GM12892 (cell line): ENCODE measurements around the gene RSPH9.

Experiments used
- DNase-seq: peaks from one replicate; pipeline ENCODE4 v3.0.0; 2011; ENCODE audit not compliant: insufficient read length
- FAIRE-seq: peaks from 2 replicates; lab custom pipeline; 2011; peaks lifted over from hg19 to GRCh38; lab: Jason Lieb, UNC
- POLR2A ChIP-seq: IDR thresholded peaks from 2 replicates; pipeline ENCODE4 v1.6.1; 2011; ENCODE audit warnings: low read depth, low read length, control low read depth
- POLR2AphosphoS5 ChIP-seq: IDR thresholded peaks from 2 replicates; pipeline ENCODE4 v1.6.1; 2011; ENCODE audit warnings: low read depth, low read length, control low read depth
- TAF1 ChIP-seq: IDR thresholded peaks from 2 replicates; pipeline ENCODE4 v1.6.1; 2011; ENCODE audit warnings: low read depth, mild to moderate bottlenecking, control low read depth, low read length, borderline replicate concordance

Gene RSPH9

GRCh38 chr6:43665376-43665775 is 20.5 kb downstream of the RSPH9 start:
- TF ChIP-seq POLR2AphosphoS5 (no peak), POLR2A (no peak), TAF1 (no peak)
- FAIRE-seq (no peak), DNase-seq (no peak)

- no peak for TF ChIP-seq POLR2AphosphoS5
- no peak for TF ChIP-seq TAF1
- TF ChIP-seq POLR2A = no peak
- no peak for FAIRE-seq
These were observed 21.5 kb downstream of the RSPH9 start for GRCh38 chr6:43666196-43666920.

DNA sequence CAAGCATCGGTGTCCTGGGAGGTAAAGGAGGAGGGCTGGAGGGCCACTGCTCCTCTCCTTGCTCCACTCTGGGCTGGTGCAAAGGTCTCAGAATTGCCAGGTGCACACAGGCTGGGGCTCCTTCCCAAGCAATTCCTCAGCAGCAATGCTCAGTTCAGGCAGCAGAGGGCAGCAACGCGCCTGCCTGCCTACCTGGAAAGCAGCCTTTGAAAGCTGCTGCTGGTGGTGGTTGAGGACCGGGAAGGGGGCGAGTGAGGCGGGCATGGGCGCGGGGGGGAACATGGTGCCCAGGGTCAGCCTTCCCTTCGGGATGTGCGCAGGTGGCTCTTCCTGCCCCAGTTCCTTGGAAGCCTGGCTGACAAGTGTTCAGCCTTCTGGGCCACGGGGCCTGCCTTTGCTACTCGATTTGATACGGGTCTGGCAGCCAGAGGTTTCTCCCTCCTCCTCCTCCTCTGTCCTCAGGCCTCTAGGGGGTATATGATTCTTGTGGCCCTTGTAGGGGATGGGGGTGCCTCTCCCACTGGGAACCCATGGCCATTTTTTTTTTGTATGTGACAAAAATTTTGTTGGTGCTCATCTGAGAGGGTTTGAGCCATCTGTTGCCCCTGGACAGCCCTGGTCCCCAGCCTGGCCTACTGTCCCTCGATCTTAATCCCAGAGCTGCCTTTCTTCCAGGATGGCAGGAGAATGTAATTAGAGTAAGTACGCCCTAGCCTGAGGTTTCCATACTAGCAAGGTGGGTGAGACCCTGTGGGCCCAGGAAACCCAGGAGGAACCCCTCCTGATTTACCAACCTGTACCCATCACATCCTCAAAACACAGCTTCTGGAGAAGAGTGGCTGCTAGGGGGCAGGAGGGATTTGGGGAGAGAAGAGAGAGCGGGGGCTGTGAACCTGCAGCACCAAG is 22.7 kb downstream of the RSPH9 start:
- DNase-seq = peak; percentile 74
- TF ChIP-seq TAF1 = no peak
- TF ChIP-seq POLR2A = 0 out of 2 replicates have a peak, but pooled peaks have one; percentile 42
- peak; percentile 55; the same call in 1 of the 2 replicates for TF ChIP-seq POLR2AphosphoS5
- peak; percentile 96 for FAIRE-seq

More at GRCh38 chr6:43666196-43666920, 21.5 kb downstream of the RSPH9 start:
- no peak for DNase-seq

DNA sequence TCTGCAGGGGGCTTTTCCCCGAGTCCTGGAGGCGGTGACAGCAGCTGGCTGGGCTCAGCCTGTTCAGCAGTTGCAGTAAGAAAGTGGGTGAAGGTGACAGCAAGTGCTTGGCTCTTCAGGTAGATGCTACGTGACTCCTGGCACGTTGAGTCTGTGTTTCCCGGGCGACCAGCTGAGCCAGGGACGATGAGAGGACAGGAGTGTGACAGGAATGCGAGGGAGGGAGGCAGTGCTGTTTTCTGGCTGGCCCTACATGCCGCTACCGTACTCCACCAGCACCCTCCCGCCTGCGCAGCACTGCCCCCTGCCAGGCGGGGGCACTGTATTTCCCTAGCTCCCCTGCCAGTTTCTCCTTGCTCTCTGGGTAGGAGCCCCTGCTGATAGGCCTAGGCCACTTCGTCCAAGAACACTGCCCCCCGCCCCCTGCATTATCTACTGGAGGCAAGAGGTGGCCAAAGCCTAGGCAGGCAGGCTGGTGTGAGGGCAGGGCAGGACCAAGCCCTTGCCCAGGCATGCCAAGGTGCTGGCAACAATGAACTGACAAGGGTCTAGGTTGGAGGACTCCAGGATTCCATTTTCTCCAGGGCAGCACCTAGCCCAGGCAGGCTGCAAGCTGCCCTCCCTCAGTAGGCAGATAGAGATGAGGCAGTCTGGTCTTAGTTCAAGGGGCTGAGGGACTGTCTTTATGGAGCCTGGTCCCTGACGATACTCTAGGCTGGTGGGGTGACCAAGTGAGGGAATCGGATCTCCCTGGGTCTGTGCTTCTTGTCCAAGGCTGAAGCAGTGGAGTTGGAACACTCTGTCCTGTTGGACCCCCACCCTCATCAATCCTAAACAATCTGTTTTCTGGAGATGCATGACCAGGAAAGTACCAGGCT is 23.6 kb downstream of the RSPH9 start:
- DNase-seq (peak; percentile 63), FAIRE-seq (peak; percentile 90)
- no peak for TF ChIP-seq TAF1
- peak; percentile 38; the same call in 1 of the 2 replicates for TF ChIP-seq POLR2AphosphoS5
- peak; percentile 38; the same call in 1 of the 2 replicates for TF ChIP-seq POLR2A

- FAIRE-seq (no peak), DNase-seq (no peak)
- TF ChIP-seq POLR2AphosphoS5 (peak; percentile 43; the same call in 1 of the 2 replicates), POLR2A (no peak; the same call in 1 of the 2 replicates)
These were observed 24.4 kb downstream of the RSPH9 start for GRCh38 chr6:43669050-43669921.

- no peak for FAIRE-seq
- TF ChIP-seq POLR2A (no peak; the same call in 1 of the 2 replicates), POLR2AphosphoS5 (no peak), TAF1 (no peak)
- no peak for DNase-seq
These were observed 25.2 kb downstream of the RSPH9 start for GRCh38 chr6:43669922-43670622.

DNA sequence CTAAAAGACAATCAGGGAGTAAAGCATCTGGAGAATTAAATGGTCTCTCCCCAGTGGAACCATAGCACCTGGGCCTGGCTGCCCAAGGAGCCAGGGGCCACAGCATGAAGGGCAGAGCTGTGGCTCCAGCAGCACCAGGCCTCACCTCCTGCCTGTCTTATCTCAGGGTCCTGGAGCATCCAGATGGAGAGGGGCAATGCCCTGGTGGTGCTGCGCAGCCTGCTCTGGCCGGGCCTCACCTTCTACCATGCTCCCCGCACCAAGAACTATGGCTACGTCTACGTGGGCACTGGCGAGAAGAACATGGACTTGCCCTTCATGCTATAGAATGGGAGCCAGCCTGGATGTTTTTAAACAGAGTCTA is 25.8 kb downstream of the RSPH9 start:
- TF ChIP-seq POLR2AphosphoS5 = no peak; the same call in 1 of the 2 replicates
- TF ChIP-seq POLR2A = peak; percentile 10; the same call in 1 of the 2 replicates
- FAIRE-seq (no peak), DNase-seq (no peak)

DNA sequence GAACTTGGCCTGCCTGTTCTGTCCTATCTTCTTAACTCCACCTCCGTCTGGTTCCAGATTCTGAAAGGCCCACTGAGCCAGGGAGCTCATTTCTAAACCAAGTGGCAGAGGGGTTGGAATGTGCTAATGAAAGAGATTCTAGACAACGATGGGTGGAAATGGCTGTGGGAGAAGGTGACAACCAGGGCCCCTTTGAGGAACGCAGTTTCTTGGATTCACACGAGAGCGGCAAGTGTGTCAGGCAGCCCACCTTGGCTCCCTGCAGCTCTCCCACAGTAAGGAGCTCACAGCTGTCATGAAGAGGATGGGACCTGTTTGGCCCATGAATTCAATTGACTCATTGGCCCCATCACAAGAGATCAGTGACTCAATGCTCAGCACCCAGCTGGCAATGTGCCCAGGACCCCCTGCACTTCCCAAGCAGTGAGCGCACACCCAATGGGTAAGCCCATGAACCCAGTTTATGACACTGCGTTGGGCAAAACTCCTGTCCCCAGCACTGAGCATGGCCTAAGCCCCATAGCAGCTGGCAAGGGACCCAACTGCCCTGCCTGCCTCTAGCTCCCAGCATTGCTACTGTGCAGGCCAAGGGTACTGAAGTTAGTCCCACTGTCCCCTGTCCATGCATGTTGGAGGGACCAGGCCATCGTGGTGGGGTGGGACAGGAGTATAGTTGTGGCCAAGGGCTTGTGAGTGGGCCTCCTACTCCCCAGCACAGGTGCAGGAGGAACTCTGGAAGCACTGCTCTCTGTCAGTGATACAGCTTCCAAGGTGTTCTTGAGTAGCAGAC is 26.4 kb downstream of the RSPH9 start:
- DNase-seq (no peak), FAIRE-seq (no peak)
- TF ChIP-seq POLR2AphosphoS5 = no peak

- FAIRE-seq (no peak), DNase-seq (no peak)
- TF ChIP-seq TAF1 = no peak
- no peak for TF ChIP-seq POLR2AphosphoS5
- TF ChIP-seq POLR2A = no peak
These were observed 27.2 kb downstream of the RSPH9 start for GRCh38 chr6:43671801-43672690.
